GM21423 (cell line): ENCODE data around the gene GIMAP8.
"Not testable (repeated sequence)": the region's sequence is repeated elsewhere in the genome, so short reads cannot be mapped to it uniquely, and the experiment has no call there.

Source experiments
- ATAC-seq: cut with Tn5 transposase; IDR thresholded peaks from one replicate; pipeline ENCODE4 v1.9.1; 2021; ENCODE audit warnings: mild to moderate bottlenecking, moderate library complexity; ENCODE audit not compliant: unreplicated experiment

The GIMAP8 gene

DNA sequence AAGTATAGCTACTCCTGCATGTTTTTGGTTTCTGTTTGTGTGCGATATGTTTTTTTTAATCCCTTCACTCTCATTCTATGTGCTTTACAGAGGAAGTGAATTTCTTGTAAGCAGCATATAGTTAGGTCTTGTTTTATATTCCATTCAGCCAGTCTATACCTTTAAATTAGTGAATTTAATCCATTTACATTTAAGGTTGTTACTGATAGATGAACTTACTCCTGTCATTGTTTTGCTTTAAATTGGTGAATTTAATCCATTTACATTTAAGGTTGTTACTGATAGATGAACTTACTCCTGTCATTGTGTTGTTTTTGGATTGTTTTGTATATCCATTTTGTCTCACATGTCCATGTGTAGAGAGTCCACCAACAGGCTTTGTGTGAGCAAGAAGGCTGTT is 11.1 kb downstream of the GIMAP8 start:
- no peak for ATAC-seq

DNA sequence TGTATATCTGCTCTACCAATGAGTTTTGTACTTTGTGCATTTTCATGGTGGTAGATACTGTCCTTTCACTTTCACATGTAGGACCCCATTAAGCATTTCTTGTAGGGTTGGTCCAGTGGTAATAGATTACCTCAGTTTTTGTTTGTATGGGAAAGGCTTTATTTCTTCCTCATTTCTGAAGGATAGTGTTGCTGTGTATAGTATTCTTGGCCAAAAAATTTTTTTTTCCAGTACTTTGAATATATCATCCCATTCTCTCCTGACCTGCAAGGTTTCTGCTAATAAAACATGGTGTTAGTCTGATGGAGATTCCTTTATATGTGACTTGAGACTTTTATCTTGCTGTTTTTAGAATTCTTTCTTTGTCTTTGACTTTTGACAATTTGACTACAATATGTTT is 12.0 kb downstream of the GIMAP8 start:
- ATAC-seq, result no peak

DNA sequence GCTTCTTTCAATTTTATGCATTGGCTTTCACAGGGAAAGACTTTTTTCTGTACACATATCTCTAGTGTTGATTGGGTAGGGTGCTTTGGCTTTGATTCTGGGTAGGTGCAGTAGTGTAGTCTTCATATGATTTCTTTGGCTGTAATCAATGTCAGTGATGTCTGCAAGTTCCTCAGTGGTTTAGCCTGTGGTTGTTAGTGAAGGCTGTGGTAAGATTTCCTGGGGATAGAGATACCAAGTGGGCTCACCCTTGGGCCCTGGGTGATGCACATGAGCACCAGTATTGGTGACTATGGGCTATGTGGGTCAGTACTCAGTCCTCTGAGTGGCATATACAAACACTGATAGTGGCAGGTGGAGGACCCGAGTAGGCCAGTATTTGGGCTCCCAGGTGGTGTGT is 13.0 kb downstream of the GIMAP8 start:
- no peak for ATAC-seq

DNA sequence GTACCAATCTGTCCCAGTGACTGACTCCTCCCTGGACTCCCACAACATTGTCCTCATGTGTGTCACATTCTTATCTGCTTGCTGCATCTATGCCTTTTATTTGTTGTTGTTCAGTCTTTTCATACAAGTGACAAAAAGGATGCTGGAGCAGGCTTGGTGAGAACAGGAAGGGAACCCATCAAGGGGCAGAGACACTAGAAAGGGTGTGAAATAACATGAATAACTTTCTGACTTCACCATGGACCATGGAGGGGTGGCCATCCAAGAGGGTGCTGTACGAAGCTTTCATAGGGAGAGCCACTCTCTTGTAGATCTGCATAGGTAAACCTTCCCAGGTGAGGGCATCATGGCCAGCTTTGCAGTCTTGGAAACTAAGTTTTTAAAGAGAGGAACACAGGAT is 14.5 kb downstream of the GIMAP8 start:
- no peak for ATAC-seq

DNA sequence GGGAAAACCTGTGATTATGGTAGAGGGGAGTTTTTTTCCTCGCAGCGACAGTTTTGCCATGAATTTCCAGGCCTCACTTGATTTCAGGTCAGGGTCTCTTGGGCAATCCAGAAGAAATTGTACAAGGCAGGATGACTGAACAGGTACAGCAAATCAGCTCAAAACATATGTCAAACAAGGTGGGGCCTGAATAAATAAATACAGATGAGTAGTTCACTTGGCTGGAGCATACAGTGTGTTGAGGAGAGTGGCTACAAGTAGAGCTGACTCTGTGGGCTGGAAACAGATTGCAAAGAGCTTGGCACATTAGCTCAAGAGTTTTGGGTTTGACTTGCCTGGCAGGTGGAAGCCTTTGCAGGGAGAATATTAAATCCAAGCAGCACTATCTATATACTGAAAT is 15.0 kb downstream of the GIMAP8 start:
- ATAC-seq, result no peak

DNA sequence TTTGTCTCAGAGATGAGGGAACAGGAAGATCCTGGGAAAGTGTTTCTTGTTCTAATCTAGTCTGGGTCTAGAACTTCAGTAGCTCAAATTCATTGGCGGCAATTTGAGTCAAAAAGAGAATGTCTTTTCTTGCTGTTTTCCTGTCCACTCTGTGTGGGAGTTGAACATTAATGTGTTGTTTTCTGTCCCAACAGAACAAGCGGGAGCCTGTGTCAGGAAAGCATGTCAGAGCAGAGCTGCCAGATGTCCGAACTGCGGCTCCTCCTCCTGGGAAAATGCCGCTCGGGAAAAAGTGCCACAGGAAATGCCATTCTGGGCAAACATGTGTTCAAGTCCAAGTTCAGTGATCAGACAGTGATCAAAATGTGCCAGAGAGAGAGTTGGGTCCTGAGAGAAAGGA is 16.0 kb downstream of the GIMAP8 start:
- ATAC-seq, result no peak

DNA sequence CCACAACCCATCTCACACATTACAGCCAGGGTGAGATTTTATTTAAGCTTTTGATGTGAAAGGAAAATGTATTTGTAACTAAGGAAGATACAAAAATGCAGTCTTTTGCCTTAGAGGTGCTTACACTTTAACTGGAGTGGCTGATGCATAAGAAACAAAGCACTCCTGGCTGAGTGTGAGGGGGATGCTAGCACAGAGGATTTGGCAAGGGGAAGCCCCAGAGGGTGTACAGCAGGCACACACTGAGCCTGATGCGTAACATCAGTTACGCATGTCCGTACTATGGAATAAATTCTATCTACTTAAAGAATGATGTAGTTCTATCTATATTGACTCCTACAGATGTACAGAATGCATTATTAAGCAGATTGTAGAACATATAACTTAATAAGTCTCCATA is 17.8 kb downstream of the GIMAP8 start:
- no peak for ATAC-seq

DNA sequence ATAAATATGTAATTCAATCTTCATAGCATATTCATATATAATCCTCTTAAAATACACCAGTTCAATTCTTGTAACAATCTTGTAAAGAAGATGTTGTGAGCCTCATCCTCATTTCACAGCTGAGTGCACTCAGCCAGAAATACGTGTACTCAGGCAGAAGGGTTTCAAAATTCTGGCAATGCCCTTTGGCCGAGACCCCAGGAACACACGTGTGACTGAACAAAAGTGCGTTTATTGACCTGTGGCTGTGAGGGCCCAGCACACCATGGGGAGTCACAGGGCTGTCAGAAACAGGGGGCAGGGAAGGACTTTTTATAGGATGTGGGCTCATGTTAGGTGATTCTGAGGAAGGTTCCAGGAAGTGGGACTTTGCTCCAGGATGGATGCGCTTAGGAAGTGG is 21.5 kb downstream of the GIMAP8 start:
- ATAC-seq, result no peak

DNA sequence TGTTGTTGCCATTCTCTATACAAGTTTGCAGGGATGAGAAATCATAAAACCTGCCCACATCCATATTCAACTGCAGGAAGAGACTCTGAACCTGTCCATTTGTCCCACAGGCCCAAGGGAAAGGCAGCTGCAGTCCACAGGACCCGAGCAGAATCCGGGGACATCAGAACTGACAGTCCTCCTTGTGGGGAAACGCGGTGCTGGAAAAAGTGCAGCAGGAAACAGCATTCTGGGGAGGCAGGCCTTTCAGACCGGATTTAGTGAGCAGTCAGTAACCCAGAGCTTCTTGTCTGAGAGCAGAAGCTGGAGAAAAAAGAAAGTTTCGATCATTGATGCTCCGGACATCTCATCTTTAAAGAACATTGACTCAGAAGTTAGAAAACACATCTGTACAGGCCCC is 23.5 kb downstream of the GIMAP8 start:
- ATAC-seq, result no peak

DNA sequence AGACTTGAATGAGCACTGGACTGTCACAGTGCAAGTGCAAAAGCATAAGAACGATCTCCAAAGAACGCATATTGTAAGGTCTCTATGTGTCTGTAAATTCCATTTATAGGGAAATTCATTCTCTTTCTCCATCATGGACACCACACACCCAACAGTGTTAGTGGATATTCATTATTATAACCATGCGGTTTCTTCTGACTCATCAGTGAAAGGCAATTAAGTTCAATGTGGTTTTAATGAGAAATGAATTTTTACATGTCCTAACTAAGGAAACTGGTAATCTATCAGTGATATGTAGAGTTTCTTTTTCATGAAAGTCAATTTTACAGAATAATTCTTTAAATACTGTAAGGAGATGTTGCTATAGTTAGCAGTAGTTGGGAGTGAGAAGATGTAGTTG is 25.9 kb downstream of the GIMAP8 start:
- ATAC-seq, result no peak

DNA sequence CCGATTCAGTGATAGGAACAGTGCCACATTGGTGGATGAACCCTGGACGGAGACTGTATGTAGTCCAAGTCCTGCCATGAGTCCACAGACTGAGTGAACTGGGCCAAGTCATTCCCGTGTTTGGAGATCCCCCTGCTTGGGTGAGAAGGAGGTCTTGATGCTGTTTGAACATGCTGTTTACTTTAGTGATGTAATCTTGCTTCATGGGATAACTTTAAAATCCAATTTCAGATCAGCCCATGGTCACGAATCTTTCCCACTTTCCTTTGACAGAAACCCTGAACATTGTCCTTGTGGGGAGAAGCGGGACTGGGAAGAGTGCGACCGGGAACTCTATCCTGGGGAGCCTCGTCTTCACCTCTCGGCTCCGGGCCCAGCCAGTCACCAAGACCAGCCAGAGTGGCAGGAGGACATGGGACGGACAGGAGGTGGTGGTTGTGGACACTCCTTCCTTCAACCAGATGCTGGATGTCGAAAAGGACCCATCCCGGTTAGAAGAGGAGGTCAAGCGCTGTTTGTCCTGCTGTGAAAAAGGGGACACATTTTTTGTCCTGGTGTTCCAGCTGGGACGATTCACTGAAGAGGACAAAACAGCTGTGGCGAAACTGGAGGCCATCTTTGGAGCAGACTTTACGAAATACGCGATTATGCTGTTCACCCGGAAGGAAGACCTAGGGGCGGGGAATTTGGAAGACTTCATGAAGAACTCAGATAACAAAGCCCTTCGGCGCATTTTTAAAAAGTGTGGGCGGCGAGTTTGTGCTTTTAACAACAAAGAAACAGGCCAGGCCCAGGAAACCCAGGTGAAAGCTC is 26.6 kb downstream of the GIMAP8 start:
- no peak for ATAC-seq

DNA sequence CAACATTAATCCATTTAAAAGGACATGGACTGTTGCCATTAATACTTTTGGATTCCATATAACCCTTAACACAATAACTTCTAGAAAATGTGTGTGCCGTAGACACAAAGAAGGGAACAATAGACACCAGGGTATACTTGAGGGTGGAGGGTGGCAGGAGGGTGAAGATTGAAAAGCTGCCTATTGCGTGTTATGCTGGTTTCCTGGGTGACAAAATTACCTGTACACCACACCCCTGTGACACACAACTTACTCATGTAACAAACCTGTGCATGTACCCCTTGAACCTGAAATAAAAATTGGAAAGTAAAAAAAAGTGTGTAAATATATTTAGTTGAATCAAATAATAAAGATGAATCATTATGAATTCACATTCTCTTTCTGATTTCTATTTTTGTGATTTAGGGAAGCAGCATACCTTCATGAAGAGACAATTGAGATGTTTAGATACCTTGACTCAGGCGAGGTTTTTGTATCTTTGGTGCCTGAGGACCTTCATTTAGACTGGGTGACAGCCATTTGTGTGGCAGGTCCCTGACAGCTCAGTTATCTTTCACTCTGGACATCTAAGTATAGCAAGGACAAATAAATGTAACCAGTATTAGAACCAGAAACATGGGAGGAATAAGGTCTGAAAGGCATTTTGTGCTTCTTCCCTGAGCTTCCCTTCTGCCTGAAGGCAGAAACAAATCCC is 28.7 kb downstream of the GIMAP8 start:
- no peak for ATAC-seq

DNA sequence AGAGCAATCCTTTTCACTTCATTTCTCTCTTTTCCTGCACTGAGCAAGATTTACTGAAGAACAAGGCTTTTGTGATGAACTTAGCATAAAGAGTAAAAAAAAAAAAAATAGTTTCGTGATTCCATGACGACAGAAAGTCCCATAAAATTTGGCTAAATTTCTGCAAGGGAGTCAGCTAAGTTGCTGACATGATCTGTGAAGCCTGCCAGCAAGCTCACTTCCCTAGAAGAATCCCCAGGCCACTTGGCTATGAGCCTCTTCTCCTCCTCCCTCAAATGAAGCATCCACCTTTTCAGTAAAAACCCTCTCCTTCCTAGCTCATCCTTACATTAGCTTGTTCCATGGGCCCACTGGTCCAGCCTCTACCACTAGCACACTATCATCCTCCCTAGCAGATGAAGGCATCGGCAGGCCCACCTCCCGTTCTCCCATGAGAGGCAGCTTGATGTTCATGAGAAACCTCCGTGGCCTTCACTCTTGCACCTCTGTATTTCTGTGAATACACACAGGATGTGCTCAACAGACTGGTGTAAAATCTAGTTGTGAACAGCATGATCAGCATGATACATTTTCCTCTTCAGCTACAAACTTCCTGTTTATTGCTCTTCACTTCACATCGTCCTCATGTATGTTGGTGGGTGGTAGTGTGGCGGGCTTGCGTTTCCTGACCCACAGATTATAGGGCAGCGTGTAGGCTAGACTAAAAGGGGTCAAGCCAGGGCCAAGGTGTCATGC is 30.9 kb downstream of the GIMAP8 start:
- ATAC-seq, result no peak

DNA sequence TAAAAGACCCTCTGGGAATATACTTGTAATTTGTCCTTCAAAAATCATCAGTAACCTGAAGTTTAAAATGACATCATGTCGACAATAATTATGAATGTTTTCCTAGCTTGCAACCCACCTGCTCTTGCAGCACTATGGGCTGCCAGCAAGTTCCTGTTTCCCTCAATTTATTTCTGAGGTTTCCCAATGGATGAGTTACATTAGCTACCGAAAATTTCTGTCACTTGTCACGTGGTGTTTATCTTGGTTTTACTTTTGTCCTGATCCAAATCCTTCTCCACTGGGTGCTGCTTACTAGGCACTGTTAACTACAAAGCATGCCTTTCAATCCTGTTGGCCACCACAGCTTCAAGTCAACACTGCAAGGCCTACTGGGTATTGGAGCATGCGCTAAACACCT is 31.5 kb downstream of the GIMAP8 start:
- no peak for ATAC-seq

DNA sequence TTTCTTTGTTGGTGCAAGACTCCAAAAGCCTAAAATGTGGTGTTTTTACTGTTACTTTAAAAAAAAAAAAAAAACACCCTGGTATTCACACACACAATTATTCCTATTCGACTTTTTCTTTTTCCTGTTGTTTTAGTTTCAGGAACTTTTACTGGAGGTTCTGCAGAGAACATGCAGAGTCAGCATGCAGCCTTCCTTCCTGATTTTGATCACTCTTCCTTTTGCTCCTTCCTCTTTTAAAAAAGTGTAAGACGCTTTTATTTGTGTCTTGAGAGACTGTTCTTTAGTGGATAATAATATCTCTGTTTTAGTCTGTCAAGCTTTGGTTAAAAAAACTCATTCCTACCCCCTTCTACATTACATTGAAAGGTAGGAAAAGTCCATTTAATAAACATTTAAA is 33.1 kb downstream of the GIMAP8 start:
- ATAC-seq, result not testable (repeated sequence)

DNA sequence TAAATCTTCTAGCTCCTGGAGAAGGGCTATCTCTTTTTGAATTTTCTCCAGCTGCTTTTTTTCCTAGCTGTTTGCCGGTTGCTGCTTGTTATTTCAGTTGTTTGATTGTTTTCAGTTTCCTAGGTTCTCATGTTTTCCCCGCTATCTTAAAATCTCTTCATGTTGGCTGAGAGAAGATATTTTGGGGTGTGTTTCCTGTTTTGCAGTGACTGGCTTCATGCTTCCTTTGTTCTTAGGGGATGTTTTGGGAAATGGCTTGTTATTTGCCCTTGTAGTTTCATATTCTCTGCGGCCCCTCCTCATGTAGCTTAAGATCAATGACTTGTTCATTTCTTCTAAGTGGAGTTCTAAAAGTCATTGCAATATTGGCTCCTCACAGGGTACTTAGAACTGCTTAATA is 33.6 kb downstream of the GIMAP8 start:
- ATAC-seq, result not testable (repeated sequence)

DNA sequence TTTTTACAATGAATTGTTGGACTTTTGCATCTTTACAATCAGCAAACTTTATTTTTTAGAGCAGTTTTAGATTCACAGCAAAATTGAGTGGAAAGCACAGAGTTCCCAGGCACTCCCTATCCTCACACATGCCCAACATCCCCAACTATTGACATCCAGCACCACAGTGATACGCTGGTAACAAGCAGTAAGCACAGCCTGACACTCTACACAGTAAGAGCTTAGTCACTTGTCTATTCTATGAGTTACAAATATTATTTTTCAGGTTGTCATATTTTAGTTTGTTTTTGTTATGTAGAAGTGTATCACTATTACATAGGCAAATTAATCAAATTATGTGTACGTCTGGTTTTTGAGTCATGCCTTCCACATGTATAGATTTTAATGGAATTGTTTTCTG is 37.2 kb downstream of the GIMAP8 start:
- ATAC-seq, result no peak

DNA sequence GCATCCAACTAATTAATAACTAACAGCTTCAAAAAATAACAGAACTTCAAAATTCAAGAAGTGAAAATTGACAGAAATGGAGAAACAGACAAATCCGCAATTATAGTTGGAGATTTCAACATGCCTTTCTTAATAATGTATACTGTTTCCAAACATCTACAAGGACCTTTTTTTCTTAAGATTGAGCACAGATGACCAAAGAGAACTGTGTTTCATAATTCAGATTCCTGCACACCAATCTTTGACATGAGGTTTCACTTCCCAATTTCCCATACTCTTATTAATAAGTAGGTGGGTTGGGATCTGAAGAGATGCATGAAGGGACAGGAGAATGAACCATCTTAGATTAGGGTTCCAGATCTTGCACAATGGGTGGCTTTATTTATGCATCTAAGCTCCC is 39.4 kb downstream of the GIMAP8 start:
- ATAC-seq, result no peak

DNA sequence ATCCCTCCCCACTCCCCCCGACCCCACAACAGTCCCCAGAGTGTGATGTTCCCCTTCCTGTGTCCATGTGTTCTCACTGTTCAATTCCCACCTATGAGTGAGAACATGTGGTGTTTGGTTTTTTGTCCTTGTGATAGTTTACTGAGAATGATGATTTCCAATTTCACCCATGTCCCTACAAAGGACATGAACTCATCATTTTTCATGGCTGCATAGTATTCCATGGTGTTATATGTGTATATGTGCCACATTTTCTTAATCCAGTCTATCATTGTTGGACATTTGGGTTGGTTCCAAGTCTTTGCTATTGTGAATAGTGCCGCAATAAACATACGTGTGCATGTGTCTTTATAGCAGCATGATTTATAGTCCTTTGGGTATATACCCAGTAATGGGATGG is 43.0 kb downstream of the GIMAP8 start:
- not testable (repeated sequence) for ATAC-seq

DNA sequence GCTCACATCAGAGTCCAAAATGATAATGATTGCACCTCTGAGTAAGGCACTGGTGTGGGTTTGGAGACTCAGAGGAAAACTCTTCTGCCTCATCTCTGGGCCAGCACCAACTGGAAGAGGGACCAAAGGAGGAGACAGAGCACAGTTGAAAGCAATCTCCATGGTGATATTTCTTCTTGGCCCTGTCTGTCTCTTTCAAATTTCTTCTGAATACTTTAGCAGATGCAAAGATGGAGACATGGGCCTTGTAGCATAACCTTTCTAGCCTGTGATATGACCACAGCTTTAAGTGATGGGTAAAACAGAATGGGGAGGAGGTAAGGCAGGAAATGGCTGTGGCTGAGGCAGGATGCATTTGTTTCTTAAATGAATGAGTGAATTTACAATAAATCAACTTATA is 52.1 kb downstream of the GIMAP8 start:
- ATAC-seq, result no peak

DNA sequence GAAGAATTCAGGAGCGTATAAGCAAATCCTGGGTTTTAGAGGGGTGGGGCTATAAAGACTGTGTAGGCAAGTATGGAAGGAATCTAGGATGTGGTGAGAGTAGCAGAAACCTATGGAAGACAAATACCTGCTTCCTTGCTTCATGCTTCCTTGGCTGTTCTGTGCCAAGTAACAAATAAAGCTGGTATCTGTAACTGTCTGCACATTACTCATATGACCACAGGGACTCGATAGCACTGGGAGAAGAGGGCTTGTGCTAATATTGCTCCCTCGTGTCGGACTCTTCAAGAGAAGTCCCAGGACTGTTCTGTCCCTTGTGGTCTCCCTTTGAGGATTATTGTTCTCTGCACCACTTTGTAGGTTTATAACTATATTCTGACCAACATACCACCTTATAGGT is 52.7 kb downstream of the GIMAP8 start:
- no peak for ATAC-seq

DNA sequence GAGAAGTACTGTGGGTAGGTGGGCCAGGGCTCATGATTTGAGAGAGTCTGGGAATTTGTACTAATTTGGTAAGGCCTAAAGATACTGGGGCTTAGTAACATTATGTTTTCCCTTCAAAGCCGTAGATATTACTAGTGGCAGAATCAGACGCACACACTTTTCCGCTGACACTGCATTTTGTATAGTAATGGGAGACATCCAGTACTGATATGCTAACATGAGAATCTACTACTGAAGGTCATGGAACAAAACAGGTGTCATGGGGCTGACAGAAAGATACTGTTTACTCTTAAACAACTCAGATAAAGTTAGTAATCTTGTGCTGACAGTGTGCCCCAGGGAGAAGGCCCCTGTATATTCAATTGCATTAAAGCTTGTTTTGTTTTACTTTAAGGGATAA is 53.2 kb downstream of the GIMAP8 start:
- ATAC-seq, result no peak
